Stimulated activated naive CD4-positive, alpha-beta T cell treated with Interleukin-2 at 50 U/mL for 16 hours (primary cell): ENCODE data around the gene TTC9B.

Experiments
- DNase-seq: peaks from one replicate; lab custom pipeline; 2025; lab: John Stamatoyannopoulos, UW

Gene TTC9B

DNA sequence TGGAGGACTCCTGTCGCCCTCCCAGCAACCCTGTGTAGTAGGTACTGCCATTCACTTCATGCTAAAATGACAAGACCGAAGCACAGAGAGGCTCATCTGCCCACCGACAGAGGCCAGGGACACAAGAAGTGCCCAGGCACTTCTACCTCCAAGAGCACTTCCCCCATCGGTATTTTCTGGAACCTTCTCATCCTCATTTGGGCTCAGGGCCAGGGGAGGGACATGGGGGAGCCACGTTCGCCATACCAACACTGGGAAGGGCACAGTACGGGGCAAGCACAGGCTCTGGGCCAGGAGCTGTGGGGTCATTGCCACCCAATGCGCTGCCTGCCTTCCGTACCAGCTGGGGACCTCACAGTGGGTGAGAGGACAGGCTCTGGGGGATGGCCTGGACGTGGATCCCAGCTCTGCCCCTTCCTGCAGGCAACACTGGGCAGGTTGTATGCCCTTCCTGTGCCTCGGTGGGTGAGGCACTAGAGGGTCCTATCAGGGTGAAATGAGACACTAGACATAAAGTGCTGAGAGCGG is 29.6 kb upstream of the TTC9B start:
- no peak for DNase-seq

DNA sequence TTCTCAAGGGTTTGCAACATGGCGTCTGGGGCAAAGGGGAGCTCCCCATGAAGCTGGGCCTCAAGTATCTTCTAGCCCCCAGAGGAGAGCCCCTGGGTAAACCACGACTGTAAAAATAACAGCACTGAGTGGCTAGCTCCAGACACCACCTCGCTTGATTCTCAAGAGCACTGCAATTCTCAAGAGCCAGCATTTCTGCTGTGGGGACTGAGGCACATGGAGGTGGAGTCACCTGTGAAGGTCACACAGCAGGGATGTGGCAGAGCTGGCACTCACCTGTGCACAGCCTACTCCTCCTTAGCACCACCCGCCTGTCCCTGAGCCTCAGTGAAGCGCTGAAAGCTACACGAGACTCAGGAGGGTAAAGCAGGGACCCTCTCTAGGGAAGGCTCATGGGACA is 29.0 kb upstream of the TTC9B start:
- no peak for DNase-seq

DNA sequence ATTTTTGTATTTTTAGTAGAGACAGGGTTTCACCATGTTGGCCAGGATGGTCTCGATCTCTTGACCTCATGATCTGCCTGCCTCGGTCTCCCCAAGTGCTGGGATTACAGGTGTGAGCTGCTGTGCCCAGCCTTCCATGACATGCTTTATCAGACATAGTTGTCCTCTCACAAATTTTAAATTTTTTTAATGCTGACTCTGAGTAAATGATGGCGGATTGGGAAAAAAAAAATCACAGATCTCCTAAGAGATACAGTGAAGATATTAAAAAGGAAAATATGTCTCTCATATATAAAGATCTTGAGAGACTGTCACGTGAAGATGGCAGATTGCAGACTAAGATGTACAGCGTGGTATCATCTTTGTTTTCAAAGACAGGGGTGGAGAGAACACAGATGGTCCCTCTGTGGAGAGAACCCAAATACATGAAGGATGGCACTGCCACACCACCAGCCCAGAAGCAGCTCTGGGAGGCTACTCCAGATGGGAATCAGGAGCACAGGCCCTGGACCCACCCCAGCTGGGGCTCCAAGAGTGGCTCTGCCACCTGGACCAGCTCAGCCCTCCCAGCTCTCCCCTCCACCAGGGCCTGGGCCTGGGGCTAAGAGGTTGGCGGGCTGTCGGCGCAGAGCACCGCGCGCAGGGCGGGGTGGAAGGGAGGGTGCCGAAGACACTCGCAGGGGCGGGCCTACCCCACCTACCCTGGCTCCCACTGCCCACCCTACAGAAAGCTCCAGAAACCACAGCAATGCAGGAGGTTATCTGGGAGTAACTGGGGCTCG is 28.3 kb upstream of the TTC9B start:
- no peak for DNase-seq

DNA sequence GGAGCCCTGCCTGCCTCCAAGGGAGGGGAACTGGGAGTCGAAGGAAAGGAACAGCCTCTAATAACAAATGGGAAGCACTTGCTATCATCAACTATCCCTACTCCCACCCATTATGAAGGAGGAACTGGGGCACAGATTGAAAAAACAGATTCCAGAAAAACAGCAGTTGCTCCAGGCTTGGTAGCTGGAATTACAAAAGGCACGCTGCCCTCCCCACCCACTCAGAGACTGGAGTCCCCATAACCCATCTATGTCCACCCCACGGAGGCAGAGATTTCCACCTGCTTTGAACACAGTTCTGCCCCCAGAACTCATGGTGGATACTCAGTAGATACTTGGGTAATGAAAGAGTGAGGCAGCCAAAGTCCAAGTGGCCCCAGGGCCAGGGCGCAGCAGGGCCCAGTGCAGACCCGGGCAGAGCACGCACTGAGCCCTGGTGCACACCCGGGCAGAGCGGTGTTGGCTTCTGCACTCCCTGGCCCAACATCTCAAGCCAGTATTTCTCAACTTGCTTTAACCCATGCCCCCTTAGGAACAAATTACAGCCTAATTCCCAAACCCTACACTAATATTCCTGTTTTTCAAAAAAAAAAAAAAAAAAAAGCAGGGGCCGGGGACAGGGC is 27.4 kb upstream of the TTC9B start:
- no peak for DNase-seq

DNA sequence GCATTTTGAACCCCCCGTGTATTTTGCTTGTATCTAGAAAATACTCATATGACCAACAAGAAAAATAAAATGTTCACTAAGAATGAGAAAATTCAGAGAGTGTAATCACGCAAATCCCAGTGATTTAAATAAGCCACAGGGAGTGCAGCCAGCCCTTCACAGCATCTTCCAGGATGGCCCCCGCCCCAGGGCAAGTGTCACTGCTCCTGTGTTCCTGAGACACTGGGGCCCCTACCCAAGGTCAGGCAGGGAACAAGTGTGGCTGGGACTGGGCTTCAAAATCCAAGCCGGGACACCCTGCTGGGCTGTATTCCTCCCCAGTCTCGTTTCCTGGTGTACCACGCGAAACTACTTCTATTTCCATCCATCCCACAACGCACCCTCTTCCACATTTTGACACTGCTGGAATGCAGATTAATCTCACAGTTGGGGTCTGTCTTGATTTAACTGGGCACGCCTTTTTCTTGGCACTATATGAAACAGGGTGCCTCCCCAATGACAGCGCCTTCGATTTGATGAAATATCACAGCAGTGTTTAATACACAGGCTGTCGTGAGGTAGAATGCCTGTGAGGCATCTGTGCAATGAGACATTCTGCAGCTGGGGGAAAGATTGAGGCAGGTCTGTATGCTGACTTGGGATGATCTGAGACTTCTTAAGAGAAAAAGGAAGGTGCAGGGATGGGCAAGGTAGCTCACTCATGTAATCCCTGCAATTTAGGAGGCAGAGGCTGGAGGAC is 26.6 kb upstream of the TTC9B start:
- no peak for DNase-seq

DNA sequence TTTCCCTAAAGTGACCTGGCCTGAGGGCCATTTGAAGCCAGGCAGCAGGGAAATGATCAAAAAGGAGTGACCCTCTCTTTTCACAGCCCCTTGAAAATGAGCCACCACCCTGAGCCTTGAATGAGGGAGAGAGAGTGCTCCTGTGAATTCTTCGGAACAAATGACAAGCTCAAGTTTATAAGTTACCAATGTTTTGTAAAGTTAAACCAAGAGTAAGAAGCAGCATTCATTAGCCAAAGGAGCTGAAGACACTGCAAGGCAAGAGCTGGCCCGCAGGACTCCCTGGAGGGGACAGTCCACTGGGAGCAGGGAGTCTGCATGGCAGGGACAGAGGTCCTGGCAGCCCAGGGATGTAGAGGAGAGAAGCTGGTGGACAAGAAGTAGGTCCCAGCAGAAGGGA is 25.0 kb upstream of the TTC9B start:
- DNase-seq: no peak

DNA sequence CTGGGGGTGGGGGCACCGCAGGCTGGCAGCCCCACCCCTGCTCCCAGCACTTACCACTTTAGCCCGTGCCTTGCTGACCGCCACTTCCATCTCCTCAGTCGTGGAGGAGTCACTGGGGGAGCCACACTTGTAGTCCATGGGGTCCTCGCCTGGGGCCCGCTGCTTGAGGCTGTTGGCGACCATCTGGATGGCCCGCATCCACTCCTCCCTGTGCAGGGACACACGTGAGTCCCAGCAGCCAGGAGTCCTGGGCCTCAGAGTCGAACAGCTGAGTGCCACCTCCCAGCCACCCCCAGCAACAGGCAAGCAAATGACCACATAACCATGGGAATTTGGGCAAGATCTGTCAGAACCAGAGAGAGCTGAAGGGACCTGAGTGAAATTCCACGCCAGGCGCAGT is 24.3 kb upstream of the TTC9B start:
- DNase-seq: no peak

DNA sequence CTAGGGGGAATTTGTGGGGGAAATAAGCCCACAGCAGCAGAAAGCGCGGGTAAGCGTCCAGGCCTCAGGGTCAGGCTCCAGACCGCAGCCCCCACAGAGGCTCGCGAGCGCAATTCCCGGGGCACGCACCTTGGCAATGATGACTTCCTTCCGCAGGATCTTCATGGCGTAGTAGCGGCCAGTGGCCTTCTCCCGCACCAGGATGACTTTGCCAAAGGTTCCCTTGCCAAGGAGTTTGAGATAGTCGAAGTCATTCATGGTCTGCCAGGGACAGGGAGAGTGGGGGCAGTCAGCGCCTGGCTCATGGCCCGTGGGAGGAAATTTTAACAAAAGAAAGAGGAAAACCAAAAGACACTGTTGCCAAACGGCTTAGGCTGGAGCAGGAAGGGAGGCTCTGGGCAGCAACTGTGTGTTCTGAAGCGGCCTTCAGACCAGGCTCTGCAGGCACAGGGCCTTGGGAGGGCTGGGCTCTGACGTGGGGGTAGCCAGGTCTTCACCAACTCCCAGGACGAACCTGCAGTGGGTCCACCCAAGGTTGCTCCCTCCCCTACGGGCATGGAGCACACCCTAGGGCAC is 23.7 kb upstream of the TTC9B start:
- DNase-seq: no peak

DNA sequence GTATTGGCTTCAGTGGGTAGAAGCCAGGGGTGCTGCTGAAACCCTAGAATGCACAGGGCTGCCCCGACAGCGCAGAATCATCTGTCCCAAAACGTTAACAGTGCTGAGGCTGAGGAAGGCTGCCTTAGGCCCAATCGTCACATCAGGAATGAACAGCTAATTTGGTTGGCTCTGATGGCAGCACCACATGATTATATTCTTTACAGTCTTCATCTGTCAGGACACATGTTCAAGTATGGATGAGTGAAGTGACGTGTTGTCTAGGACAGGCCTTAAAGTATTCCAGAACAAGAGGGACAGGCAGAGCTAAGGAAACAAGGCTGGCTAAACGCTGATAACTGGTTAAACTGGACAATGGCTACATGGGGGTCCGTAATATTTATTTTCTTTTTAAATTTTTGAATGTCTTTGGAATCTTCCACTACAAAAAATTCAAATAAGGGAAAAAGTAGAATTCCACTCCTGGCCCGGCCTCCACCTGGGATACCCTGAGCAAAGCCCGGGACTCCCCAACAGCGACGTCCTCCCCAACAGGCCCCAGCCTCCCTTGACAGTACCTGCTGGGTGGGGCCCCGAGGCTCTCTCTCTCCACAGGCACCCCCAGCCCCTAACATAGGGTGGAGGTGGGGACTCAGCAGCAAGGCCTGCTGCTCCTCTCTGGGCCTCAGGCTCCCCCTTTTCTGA is 23.1 kb upstream of the TTC9B start:
- DNase-seq: no peak

DNA sequence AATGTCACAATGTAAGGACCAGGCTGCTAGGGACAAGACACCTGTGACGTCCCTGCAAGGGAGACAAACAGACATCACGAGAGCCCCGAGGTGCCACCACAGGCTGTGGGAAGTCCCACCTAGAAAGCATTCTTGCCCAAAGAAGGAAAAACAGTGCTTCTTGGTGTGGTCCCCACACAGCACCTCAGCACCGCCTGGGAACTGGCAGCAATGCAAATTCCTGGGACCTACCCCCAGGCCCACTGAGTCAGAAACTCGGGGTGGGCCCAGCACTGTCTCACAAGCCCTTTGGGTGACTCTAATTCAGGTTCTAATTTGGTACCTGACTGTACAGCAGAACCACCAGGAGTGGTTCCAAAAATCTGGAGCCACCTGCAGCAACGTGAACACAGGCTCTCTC is 22.1 kb upstream of the TTC9B start:
- no peak for DNase-seq

DNA sequence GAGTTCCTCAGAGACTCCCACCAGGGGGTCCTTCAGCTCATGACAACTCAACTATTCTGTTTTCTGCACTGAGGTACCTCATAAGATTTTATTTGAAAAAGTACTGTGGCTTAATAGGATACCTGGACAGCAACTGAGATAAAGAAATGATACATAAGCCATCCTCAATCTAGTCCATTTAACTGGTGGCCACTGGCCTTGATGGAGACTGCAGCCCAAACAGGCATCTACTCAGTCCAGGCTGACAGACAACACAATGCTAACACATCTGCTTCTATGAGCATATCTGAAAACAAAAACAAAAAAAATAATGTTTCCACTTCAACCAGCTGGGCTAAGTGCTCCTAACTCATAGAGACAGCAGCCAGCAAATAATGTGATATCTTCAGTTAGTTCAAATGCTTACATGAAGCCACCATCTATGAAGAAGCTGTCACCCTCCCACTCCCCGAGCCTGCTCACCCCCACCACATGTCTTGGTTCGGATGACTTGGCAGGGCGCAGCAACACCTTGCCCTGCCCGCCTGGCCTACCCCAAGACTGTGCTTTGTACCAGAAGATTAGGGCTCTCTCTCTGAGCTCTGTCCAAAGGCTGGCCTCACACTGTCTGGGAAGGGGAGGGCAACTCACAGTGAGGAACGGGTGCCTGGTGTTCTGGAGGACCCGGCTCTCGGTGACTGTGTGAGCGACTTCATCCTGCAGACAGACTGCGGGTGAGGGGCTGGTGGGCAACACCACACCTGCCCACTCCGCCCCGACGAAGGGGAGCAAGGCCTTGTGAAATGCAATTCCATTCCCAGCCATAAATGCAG is 21.4 kb upstream of the TTC9B start:
- no peak for DNase-seq

DNA sequence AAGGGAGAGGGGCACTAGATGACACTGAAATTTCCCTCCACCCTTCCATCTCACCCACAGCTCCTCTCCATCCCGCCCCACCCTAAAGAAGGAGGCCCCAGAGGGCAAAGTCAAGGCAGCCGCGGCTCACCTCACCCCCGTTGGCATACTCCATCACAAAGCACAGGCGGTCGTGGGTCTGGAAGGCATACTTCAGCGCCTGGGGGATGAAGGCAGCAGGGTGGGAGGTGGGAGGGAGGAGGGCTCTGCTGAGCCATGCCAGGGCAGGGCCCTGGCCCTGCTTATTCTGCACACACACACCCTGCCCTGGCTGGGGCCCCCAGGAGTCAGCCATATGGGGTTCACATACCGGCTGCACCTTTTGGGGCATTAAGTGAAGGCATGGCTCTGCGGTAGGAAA is 20.6 kb upstream of the TTC9B start:
- no peak for DNase-seq

DNA sequence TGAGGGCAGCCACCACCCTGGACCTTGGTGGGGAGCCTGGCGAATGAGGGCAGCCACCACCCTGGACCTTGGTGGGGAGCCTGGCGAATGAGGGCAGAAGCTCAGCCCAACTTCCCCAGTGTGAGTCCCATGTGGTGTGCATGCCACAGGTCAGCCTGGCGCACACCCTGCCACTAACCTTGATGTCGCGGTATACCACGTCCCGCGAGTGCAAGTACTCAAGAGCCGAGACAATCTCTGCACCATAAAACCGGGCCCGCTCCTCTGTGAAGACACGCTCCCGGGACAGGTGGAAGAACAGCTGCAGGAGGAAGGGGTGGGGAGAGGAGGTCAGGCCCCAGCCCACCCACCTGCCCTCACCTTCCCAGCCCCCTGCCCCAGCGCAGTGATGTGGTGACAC is 19.6 kb upstream of the TTC9B start:
- no peak for DNase-seq

DNA sequence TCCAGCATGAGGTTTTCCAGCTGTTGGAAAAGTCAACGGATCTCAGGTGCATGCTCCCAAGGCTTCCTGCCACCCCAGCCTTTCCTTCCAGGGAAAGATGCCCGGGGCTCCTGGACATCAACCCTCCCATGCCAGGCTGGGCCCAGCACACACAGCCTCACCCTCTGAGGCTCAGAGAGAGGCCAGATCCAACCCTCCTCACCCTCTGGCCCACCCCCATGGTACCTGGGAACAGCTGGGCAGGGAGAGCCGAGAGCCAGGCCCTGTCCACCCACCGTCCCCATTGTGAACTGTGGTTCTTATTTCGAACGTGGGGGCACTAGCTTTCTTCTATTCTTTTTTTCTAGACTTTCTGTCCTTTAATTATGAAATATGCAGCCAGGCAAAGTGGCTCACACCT is 18.2 kb upstream of the TTC9B start:
- DNase-seq: no peak

DNA sequence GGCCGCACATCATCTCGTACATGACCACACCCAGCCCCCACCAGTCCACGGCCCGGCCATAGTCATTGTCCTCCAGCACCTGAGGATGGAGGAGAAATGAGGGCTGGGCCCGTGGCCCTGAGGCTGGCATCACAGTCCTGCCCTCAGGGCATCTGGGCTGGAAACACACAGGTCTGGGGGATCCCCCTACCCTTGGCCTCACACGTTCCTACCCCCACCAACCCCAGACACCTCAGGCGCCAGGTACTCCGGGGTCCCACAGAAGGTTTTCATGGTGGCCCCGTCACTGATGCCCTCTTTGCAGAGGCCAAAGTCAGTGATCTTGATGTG is 17.8 kb upstream of the TTC9B start:
- DNase-seq: no peak

DNA sequence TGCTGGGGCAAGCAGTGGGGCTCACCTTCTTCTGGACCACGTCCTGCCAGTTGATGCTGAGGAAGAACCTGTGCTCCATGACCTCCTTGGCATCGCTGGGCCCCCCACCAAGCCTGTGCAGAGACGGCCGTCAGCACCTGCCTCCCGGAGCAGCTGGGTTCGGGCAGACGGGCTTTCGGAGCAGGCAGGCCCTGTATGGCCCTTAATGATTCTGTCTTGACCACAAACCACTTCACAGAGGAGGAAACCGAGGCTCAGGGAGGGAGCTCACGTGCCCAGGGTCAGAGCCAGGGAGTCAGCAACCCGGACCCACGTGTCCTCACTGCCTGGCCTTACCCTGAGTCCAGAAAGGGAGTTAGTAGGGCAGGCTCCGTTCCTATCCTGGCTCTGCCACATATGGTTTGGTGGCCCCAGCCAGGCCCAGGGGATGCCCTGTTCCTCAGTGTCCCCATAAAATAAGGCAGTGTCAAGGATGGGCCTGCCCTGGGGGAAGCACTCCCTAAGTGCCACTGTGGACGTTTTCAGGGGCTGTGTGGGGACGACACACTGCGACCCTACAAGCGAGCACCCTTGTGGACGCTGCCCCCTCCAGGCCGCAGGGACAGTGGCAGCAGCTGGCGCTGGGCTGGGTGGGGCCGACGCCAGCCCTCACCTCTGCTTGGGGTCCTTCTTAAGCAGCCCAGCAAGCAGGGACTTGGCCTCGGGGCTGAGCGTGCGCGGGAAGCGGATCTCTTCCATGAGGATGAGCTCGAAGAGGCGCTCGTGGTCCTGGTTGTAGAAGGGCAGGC is 17.2 kb upstream of the TTC9B start:
- DNase-seq: no peak

DNA sequence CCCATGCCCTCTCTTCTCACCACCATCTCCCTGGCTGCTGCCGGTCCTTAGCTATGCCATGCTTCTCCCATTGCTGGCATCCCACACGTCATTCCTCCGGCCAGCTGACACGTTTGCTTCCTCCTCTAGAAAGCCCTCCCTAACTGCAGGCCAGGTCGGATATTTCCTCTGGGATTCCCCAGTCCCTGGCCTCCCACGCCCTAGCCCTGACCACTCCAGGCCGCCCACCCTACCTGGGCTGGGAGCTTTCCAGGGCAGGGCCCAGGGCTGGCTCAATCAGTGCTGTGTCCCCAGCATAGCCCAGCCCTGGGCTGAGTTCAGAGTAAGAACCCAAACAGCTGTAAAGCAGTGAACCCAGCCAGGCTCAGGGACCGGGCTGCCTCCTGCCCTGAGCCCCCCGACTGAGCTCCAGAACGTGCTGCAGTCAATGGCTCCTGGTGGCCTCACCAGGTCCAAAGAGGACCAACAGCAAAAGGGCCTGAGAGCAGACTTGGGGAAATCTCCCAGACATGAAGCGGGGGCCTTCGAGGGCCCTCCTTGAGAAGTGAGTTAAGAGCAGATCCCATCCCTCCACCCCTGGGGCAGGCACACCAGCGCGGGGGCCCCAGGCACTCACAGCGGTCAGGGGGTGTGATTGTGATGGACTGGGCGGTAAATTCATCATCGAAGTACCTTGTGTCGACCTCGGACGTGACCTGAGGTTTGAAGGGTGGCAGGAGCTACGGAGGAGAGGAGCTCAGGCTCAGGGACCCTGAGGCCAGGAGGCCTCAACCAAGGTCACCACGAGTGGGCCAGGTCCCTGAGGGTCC is 16.4 kb upstream of the TTC9B start:
- DNase-seq: no peak

DNA sequence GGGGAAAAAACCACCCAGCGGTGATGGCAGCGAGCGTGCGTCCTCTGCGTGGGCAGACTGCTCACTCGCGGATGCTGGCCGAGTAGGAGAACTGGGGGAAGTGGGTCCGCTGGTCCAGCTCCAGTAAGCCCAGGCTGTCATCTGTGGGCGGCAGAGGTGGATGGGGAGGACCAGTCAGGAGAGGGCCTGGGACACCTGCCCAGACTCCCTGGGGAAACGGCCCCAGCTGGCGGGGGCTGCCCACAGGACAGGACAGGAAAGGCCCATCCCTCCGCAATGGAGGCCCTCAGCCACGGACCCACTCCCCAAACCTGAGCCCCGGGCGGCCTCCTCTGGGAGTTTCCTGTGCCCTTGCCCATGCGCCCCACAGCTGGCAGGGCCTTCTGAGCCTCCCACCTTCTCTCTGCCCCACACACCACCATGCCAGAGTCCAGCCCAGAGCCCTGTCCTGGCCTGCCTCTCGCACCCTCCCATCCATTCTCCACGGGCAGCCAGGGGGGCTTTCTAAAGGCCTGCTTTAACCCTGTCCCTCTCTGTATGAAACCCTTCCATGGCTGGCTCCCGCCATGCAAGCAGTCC is 15.7 kb upstream of the TTC9B start:
- no peak for DNase-seq
